Smooth muscle cell of the brain vasculature (primary cell): ENCODE results near the gene SNRNP70.
A peak's percentile ranks its signal among the peaks of the same experiment; 100 is the strongest.
"Not testable (repeated sequence)": the region's sequence is repeated elsewhere in the genome, so short reads cannot be mapped to it uniquely, and the experiment has no call there.

Experiments
- DNase-seq: peaks from one replicate; pipeline ENCODE4 v3.0.0-alpha.2; 2012; ENCODE audit warnings: low read depth, low spot score

The SNRNP70 gene, protein sequence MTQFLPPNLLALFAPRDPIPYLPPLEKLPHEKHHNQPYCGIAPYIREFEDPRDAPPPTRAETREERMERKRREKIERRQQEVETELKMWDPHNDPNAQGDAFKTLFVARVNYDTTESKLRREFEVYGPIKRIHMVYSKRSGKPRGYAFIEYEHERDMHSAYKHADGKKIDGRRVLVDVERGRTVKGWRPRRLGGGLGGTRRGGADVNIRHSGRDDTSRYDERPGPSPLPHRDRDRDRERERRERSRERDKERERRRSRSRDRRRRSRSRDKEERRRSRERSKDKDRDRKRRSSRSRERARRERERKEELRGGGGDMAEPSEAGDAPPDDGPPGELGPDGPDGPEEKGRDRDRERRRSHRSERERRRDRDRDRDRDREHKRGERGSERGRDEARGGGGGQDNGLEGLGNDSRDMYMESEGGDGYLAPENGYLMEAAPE

DNA sequence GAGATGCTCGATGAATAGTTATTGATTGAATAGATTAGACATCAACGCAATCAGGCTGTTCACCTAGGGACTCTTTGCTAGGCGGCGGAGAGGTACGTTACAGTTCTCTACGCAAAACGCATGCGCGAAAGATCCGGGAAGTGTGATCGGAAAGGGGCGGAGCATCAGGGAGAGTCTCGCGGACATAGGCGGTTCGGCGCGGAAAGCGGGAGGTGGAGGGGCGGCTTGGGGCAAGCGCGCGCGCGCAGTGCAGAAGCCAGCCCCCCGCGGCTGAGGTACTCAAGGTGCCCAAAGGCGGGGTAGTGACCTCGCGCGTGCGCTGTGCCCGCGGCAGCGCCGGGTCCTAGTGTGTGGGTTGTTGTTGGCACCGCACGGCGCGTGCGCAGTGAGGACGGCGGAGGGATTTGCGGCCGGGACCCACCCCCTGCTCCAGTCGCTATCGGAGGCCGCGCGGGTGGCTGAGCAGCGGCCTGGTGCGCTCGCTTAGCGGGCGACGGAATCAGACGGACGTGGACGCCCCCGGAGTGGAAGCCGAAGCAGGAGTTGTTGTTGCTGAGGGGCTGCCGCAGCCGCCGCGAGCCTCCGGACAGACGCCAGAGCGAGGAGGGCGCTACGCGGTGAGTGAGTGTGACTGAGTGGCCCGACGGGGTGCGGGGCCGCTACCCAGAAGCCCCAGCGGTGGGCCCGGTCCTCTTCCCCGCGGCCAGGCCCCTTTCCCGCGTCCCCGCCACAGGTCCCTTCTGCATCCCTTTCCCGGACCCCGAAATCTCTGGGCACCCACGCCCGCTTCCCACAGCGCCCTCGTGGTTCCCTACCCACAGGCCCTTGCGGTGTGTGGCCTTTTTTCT is at the start of gene SNRNP70:
TSS of gene SNRNP70 (plus strand) at position 432 of the 848 bp plus-strand sequence. CDS start 964 bp downstream, outside the sequence.
- DNase-seq = peak; percentile 99

DNA sequence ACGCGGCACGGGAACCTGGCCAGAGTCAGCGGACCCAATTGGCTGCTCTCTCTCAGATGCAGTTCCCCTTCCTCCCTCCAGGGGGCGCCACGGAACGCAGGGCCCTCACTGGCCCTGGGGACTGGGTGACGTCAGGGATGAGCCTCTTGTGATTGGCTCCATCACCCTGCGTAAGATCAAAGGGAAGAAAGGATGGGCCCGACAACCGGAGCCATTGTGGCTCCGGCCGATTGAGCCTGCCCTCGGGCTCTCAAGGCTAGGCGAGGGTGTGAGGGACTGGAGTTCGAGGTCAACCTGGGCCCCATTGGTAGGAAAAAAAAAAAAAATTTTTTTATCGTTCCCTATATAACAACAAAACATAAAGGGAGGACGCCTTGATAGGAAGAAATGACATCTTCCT is 48.4 kb upstream of the SNRNP70 start, which contains the start of gene CGB1:
TSS of gene CGB1 (minus strand) at position 81 of the 400 bp plus-strand sequence. CDS start 184 bp downstream, outside the sequence.
- DNase-seq = not testable (repeated sequence)

GRCh38 chr19:49038111-49038510 is 47.1 kb upstream of the SNRNP70 start:
- not testable (repeated sequence) for DNase-seq

- not testable (repeated sequence) for DNase-seq
Measured at GRCh38 chr19:49038557-49039276, 46.5 kb upstream of the SNRNP70 start.

DNA sequence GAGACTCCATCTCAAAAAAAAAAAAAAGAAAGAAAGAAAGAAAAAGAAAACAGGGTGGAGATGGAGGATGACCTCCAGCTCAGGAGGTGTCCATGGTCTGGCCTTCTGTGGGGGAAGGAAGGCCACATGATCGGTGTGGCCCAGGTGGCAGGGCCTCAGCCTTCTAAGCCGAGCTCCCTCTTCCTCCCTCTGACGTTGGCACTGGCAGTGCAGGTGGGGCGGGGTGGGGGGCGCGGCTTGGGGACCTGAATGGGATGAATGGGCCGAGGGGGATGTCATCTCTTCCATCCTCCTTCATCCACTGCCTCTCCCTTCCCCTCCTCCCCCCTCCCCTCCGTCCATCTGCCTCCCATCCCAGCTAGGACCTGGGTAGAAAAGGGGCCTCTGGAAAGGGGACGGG is 45.5 kb upstream of the SNRNP70 start:
- DNase-seq = not testable (repeated sequence)

- DNase-seq = no peak
Measured at GRCh38 chr19:49042177-49042576, 43.1 kb upstream of the SNRNP70 start.

DNA sequence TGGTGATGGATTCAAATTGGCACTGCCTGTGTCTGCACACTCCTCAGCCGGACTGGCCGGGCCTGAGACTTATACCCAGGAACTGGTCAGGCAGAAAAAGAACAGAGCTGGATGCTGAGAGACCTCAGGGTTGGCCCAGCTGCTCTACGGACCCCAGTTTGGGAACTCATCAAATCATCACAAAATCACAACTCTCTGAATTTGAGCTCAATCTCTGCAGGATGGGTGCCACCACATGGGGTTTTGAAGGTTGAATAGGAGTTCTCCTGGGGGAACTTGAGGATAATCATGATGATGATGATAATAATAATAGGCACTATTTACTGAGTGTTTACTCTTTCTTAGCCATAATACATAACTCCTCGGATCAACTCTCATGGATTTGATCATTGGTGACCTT is 42.6 kb upstream of the SNRNP70 start:
- DNase-seq = not testable (repeated sequence)

DNA sequence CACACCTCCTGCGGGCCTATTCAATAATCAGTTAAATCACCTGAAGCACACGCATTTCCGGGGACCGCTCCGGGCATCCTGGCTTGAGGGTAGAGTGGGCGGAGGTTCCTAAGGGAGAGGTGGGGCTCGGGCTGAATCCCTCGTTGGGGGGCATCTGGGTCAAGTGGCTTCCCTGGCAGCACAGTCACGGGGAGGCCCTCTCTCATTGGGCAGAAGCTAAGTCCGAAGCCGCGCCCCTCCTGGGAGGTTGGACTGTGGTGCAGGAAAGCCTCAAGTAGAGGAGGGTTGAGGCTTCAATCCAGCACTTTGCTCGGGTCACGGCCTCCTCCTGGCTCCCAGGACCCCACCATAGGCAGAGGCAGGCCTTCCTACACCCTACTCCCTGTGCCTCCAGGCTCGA is 41.7 kb upstream of the SNRNP70 start, which contains the start of gene CGB5:
TSS of gene CGB5 (plus strand) at position 301 of the 400 bp plus-strand sequence. CDS start 362 bp downstream, outside the sequence.
- not testable (repeated sequence) for DNase-seq

DNA sequence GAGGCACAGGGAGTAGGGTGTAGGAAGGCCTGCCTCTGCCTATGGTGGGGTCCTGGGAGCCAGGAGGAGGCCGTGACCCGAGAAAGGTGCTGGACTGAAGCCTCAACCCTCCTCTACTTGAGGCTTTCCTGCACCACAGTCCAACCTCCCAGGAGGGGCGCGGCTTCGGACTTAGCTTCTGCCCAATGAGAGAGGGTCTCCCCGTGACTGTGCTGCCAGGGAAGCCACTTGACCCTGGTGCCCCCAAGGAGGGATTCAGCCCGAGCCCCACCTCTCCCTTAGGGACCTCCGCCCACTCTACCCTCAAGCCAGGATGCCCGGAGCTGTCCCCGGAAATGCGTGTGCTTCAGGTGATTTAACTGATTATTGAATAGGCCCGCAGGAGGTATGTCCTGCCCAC is 36.2 kb upstream of the SNRNP70 start, which contains the start of gene CGB8:
TSS of gene CGB8 (minus strand) at position 101 of the 400 bp plus-strand sequence. CDS start 372 bp downstream, outside the sequence.
- not testable (repeated sequence) for DNase-seq

GRCh38 chr19:49049834-49050233 is 35.4 kb upstream of the SNRNP70 start:
- not testable (repeated sequence) for DNase-seq

DNA sequence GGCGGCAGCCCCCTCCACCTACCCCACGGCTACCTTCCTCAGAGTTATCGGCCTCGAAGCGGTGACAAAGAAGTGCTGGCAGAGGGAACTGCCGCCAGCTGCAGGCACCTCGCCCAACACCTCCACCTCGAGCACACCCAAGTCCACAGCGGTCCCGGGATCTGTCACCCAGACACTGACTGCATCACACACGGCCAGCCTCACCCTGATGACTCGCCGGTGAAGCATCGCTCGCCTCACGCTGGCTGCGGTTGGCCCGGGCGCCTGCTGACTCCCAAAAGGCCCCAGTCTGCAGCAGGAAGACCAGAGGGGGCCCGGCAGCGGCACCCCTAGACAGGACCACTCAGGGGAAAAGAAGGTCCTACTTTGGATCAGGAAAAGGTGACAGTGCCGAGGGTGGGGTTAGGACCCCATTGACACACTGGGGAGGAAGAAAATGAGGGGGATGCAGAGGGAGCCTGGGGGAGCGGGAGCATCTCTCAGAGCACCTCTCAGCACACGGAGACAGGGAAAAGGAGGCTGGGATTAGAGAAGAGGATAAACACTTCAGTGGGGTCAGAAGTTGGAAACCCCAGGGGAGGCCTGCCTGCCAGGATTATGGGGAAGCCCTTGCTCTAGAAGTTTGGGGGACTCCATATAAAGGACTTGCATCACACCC is 34.7 kb upstream of the SNRNP70 start:
- DNase-seq = not testable (repeated sequence)

GRCh38 chr19:49056101-49056901 is 28.9 kb upstream of the SNRNP70 start:
- DNase-seq = no peak

DNA sequence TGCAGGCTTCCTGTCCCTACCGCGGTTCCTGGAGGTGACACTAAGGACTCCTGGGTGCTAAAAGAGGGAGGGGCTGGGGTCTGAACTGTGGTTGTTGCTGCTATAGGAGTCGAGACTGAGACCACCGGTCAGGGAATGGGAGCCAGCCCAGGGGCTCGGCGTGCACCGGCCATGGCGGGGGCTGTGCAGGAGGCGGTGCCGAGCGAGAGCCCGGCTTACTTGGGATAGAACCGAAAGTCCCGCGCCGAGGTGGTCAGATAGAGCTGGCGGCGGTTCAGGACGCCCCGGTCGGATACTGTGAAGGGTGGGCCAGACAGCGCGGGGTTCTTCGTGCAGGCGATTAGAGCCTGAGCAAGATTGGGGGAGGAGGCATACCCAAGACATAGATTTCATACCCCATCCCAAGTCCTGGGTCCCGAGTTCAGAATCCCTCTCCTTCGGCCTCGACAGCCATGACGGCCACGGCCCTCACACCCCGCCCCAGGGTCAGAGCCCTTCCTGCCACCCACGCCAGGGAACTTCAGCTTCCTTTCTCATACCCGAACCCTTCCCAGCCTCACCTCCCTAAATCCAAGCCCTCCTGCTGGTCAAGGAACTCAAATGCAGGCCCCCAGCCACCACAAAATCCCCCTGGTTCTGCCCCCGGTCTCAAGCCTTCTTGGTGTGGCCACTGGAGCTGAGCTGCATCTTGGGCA is 28.2 kb upstream of the SNRNP70 start:
- DNase-seq = not testable (repeated sequence)

- DNase-seq = no peak
Measured at GRCh38 chr19:49057636-49058234, 27.5 kb upstream of the SNRNP70 start, which contains the start of gene CGB7. Gene CGB7 (minus strand): TSS chr19:49057749. CDS start chr19:49055375, 2,374 bp downstream.

DNA sequence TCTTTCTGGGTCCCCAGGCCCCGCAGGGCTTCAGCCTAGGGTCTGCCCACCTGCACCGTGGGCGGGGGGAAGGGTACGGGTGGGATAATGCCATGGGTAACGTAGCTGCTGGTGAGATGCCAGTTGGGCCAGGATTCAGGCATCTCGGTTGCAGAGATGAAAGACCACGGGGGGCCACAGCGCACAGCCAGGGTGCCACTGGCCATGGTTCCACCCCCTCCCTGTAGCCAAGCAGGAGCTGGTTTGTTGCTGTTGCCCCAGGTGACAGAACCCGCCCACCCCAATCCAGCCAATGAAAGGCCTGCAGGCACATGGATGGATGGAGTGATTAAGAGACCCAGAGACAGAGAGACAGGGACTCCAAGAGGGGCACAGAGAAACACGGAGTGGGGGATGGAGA is 26.7 kb upstream of the SNRNP70 start:
- DNase-seq = no peak

DNA sequence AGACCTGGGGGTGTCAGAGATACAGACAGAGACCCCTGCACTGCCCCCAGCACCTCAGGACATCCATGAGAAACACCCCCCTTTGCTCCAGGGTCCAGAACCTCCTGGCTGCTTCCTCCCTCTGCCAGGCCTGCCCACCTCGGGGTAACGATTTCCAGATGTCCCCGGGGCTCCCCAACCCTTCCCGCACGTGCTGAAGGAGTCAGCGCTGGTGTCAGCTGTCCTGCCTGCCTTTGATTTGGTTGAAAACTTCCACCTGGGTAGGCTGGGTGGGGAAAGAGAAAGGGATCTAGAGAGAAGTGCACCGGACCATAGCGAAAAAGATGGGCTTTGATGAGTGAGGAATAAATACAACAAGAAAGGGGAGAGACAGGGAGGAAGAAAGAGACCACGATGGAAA is 26.2 kb upstream of the SNRNP70 start:
- DNase-seq = no peak

GRCh38 chr19:49061000-49061399 is 24.3 kb upstream of the SNRNP70 start:
- no peak for DNase-seq

GRCh38 chr19:49061445-49061844 is 23.8 kb upstream of the SNRNP70 start:
- DNase-seq = no peak
